ENCODE measurements around the gene ATG9B. TPM values are rescaled to one million over a fixed set of nuclear protein-coding genes. Genes with fewer than 3 reads are reported as not detected.

The ATG9B gene
- total RNA-seq, 4 donors from 2014 or later = 47.6 to 125 (median 59.8) TPM

GRCh38 chr7:150967349-150967748 lies 56.9 kb downstream of the ATG9B start:
- WGBS, 2 donors = 59 to 60% methylated on average over 6 of the region's 6 CpGs
- H3K4me3 ChIP-seq (ENCODE audit: low read depth, poor library complexity, severe bottlenecking) = no peak overlapping the region
- intact Hi-C loops (cut with DNase I; ENCODE audit: low total_unique reads) = no loop called here
- no peak for DNase-seq (ENCODE audit: low spot score in 2 of 2)
- no peak for TF ChIP-seq CTCF (IDR thresholded peaks at IDR 0.05)
- no peak for TF ChIP-seq POLR2A (IDR thresholded peaks at IDR 0.05)

GRCh38 chr7:150966002-150966401 lies 58.3 kb downstream of the ATG9B start:
- no peak overlapping the region for H3K4me3 ChIP-seq (ENCODE audit: low read depth, poor library complexity, severe bottlenecking)
- no peak for DNase-seq (ENCODE audit: low spot score in 2 of 2)
- TF ChIP-seq POLR2A (IDR thresholded peaks at IDR 0.05) (no peak), CTCF (IDR thresholded peaks at IDR 0.05) (no peak)
- 100% methylated on average over 1 of the region's 1 CpG for WGBS, 2 donors
- intact Hi-C loops (cut with DNase I; ENCODE audit: low total_unique reads) = no loop called here

GRCh38 chr7:150965273-150965830 lies 58.9 kb downstream of the ATG9B start:
- no peak for TF ChIP-seq POLR2A (IDR thresholded peaks at IDR 0.05)
- no peak for TF ChIP-seq CTCF (IDR thresholded peaks at IDR 0.05)
- H3K4me3 ChIP-seq (ENCODE audit: low read depth, poor library complexity, severe bottlenecking) = no peak overlapping the region
- intact Hi-C loops (cut with DNase I; ENCODE audit: low total_unique reads) = no loop called here
- WGBS, 2 donors = 72 to 81% methylated on average over 16 of the region's 16 CpGs
- no peak for DNase-seq (ENCODE audit: low spot score in 2 of 2)

Other genes with a start within 250 kb of the ATG9B start
- 10 to 100 TPM in 1 of 4 donors, 1 to 10 TPM in 3; 2.5 to 16.6 (median 6.1) TPM for gene TMEM176B, start 224.1 kb downstream of the ATG9B start, total RNA-seq
- gene TMEM176A, start 223.7 kb downstream of the ATG9B start, total RNA-seq = 10 to 100 TPM in 2 of 4 donors, 1 to 10 TPM in 2; 4.8 to 10.2 (median 9.5) TPM
- gene AOC1, start 172.0 kb downstream of the ATG9B start, total RNA-seq = 1 to 10 TPM; 1.2 to 6.7 (median 3.5) TPM
- 1 to 10 TPM in 1 of 4 donors, under 1 TPM in 3; 0.15 to 1.1 (median 0.36) TPM for gene KCNH2, start 46.2 kb downstream of the ATG9B start, total RNA-seq
- 1 to 10 TPM; 4.0 to 8.9 (median 5.8) TPM for gene NOS3, start 33.5 kb downstream of the ATG9B start, total RNA-seq
- 10 to 100 TPM; 22.9 to 35.2 (median 27.6) TPM for gene ABCB8, start 4.0 kb upstream of the ATG9B start, total RNA-seq
- gene ASIC3, start 24.0 kb upstream of the ATG9B start, total RNA-seq = 1 to 10 TPM; 2.3 to 2.9 (median 2.5) TPM
- gene CDK5, start 33.4 kb upstream of the ATG9B start, total RNA-seq = 10 to 100 TPM in 1 of 4 donors, 1 to 10 TPM in 3; 3.9 to 13.7 (median 7.2) TPM
- 10 to 100 TPM; 56.3 to 83.5 (median 67.7) TPM for gene SLC4A2, start 35.1 kb upstream of the ATG9B start, total RNA-seq
- 10 to 100 TPM; 47.4 to 80.7 (median 69.0) TPM for gene FASTK, start 56.3 kb upstream of the ATG9B start, total RNA-seq
- gene TMUB1, start 59.0 kb upstream of the ATG9B start, total RNA-seq = 10 to 100 TPM; 58.5 to 61.7 (median 60.4) TPM
- gene AGAP3, start 62.0 kb upstream of the ATG9B start, total RNA-seq = 100 to 1,000 TPM in 3 of 4 donors, 10 to 100 TPM in 1; 81.2 to 132 (median 102) TPM
- 1 to 10 TPM in 1 of 4 donors, not detected in 3; 2.4 TPM for gene GBX1, start 143.2 kb upstream of the ATG9B start, total RNA-seq
- gene ASB10, start 162.8 kb upstream of the ATG9B start, total RNA-seq = not detected
- gene H2BK1, start 186.0 kb upstream of the ATG9B start, total RNA-seq = not detected
- gene ABCF2, start 202.7 kb upstream of the ATG9B start, total RNA-seq = 100 to 1,000 TPM in 1 of 4 donors, 10 to 100 TPM in 3; 16.4 to 267 (median 29.1) TPM
- 10 to 100 TPM; 15.4 to 32.2 (median 26.7) TPM for gene CHPF2, start 208.0 kb upstream of the ATG9B start, total RNA-seq
- gene SMARCD3, start 224.2 kb upstream of the ATG9B start, total RNA-seq = 10 to 100 TPM in 3 of 4 donors, 1 to 10 TPM in 1; 4.8 to 19.8 (median 13.5) TPM